ENCODE data around the gene TBCB.

Gene TBCB

GRCh38 chr19:36139120-36139472 lies 23.8 kb downstream of the TBCB start:
- H3K4me1 ChIP-seq (ENCODE audit: low read length): peaks cover 21% of the 10 kb centered on the region
- no peaks in the 10 kb centered on the region for H3K9me2 ChIP-seq (replicated peaks; ENCODE audit: insufficient read depth, low read length)
- peak overlapping the region; percentile 95 for H3K9ac ChIP-seq (ENCODE audit: low read length)
- H3K9me3 ChIP-seq (replicated peaks; ENCODE audit: insufficient read depth, low read length): no peaks in the 10 kb centered on the region
- peak overlapping the region; percentile 91 for H3K4me2 ChIP-seq (ENCODE audit: low read depth, low read length)
- H3K79me2 ChIP-seq (ENCODE audit: low read length): peaks cover 29% of the 10 kb centered on the region
- H3K36me3 ChIP-seq (replicated peaks; ENCODE audit: insufficient read depth, low read length): peaks cover 9% of the 10 kb centered on the region
- H2AFZ ChIP-seq (ENCODE audit: low read length): peak overlapping the region; percentile 98
- TF ChIP-seq, protein P1, sequence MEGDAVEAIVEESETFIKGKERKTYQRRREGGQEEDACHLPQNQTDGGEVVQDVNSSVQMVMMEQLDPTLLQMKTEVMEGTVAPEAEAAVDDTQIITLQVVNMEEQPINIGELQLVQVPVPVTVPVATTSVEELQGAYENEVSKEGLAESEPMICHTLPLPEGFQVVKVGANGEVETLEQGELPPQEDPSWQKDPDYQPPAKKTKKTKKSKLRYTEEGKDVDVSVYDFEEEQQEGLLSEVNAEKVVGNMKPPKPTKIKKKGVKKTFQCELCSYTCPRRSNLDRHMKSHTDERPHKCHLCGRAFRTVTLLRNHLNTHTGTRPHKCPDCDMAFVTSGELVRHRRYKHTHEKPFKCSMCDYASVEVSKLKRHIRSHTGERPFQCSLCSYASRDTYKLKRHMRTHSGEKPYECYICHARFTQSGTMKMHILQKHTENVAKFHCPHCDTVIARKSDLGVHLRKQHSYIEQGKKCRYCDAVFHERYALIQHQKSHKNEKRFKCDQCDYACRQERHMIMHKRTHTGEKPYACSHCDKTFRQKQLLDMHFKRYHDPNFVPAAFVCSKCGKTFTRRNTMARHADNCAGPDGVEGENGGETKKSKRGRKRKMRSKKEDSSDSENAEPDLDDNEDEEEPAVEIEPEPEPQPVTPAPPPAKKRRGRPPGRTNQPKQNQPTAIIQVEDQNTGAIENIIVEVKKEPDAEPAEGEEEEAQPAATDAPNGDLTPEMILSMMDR (IDR thresholded peaks at IDR 0.05; ENCODE audit: low read length): no peak
- no peak for TF ChIP-seq EZH2 (optimal IDR thresholded peaks at IDR 0.05; ENCODE audit: low read depth, low read length)
- TF ChIP-seq EZH2phosphoT487 (IDR thresholded peaks at IDR 0.05; ENCODE audit: low read length): no peak
- H3K4me3 ChIP-seq (ENCODE audit: low read length): peak overlapping the region; percentile 99
- DNase-seq: no peak
- H3K27me3 ChIP-seq (replicated peaks; ENCODE audit: insufficient read depth, low read length): no peaks in the 10 kb centered on the region
- H3F3A ChIP-seq (ENCODE audit: insufficient read depth, low read length): peaks cover 35% of the 10 kb centered on the region
- no peaks in the 10 kb centered on the region for H4K20me1 ChIP-seq (ENCODE audit: insufficient read depth, low read length)
- H3K27ac ChIP-seq (ENCODE audit: low read length): peak overlapping the region; percentile 92

DNA sequence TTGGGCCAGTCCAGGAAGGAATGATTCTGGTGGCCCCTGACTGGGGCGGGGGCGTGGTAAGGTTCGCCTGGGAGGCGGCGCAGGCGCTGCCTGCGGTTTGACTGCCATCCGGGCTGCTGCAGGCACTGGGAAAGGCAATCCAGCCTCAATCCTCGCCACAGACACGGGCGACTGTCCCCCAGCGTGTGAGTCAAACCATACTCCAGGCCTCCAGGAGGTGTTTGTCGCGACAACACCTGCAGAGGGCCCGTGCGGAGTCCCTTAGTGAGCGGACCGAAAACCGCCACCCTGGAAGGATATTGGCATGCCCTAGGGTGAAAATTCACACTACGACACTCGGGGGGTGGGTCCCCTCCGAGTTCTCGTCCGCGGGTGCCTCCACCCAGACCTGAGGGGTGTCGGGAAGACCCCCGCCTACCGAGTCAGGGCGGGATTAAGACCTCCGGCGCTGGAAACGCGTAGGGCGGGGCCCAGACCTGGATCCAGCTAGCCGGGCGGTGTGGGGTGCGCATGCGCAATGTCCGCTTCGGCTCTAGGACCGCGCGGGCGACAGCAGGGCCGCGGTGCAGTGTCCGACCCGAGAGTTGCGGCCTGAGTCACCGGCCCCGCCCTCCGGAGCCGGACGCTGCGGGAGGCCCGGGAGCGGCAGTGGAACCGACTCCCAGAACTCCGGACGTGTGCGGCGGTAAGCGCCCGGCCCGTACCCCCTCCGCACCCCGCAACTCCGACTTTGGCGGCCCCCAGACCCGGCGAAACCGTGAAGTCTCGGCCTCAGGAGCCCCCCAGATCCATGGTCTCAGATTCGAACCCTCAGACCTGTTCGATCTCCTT lies 24.4 kb downstream of the TBCB start, which contains the start of gene CAPNS1:
CAPNS1 (plus strand) TSS at position 594 of the 831 bp plus-strand sequence. CDS start 946 bp downstream, outside the sequence.
- peak within 1 kb of the TSS; percentile 99 for H3K4me3 ChIP-seq (ENCODE audit: low read length)
- peak within 1 kb of the TSS; percentile 92 for H3K27ac ChIP-seq (ENCODE audit: low read length)
- H3K79me2 ChIP-seq (ENCODE audit: low read length): peaks cover 29% of the 10 kb centered on the region
- H3F3A ChIP-seq (ENCODE audit: insufficient read depth, low read length): peaks cover 35% of the 10 kb centered on the region
- no peaks in the 10 kb centered on the region for H4K20me1 ChIP-seq (ENCODE audit: insufficient read depth, low read length)
- H3K9me2 ChIP-seq (replicated peaks; ENCODE audit: insufficient read depth, low read length): no peaks in the 10 kb centered on the region
- H3K9me3 ChIP-seq (replicated peaks; ENCODE audit: insufficient read depth, low read length): no peaks in the 10 kb centered on the region
- peak within 1 kb of the TSS; percentile 98 for H2AFZ ChIP-seq (ENCODE audit: low read length)
- H3K9ac ChIP-seq (ENCODE audit: low read length): peak within 1 kb of the TSS; percentile 95
- DNase-seq: peak; percentile 97
- H3K27me3 ChIP-seq (replicated peaks; ENCODE audit: insufficient read depth, low read length): no peaks in the 10 kb centered on the region
- peak within 1 kb of the TSS; percentile 91 for H3K4me2 ChIP-seq (ENCODE audit: low read depth, low read length)
- peaks cover 21% of the 10 kb centered on the region for H3K4me1 ChIP-seq (ENCODE audit: low read length)
- TF ChIP-seq EZH2phosphoT487 (IDR thresholded peaks at IDR 0.05; ENCODE audit: low read length): no peak
- TF ChIP-seq, protein P1 (IDR thresholded peaks at IDR 0.05; ENCODE audit: low read length): peak; percentile 40
- H3K36me3 ChIP-seq (replicated peaks; ENCODE audit: insufficient read depth, low read length): peaks cover 11% of the 10 kb centered on the region

DNA sequence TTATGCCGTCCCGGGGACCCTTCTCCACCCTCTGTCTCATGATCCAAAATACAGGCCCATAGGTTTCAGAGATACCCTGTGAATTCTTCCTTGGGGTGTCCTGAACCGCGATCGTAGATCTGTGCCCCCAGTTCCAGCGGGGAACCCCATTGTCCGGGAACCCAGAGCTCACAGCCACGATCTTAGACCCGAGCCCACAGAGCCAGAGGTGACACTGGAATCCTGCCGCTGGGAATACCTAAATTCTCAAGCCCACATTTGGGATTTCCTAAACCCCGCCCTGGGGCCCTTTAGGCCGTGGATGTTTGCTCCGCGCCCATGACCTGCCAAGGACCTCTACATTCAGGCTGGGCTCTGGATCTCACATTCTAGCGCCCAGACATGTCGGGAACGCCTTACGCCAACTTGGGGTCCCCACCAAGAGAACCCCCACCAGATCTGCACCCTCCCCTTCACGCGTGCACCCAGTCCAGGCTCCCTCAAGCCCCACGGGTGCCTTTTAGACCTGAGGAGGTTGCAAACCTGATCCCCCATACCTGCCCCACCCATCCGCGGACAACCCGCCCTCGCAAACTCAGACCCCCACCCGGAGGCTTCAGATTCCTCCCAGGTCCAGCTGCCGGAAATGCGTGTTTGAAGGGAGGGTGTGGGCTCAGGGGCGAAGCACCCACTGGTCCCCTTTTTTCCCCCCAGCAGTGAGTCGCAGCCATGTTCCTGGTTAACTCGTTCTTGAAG lies 25.2 kb downstream of the TBCB start:
- TF ChIP-seq, protein P1 (IDR thresholded peaks at IDR 0.05; ENCODE audit: low read length): no peak
- TF ChIP-seq EZH2phosphoT487 (IDR thresholded peaks at IDR 0.05; ENCODE audit: low read length) (no peak), EZH2 (optimal IDR thresholded peaks at IDR 0.05; ENCODE audit: low read depth, low read length) (no peak)
- DNase-seq: peak; percentile 39

More for the DNA sequence above, 25.2 kb downstream of the TBCB start:
- Histone ChIP-seq H3K27ac (ENCODE audit: low read length) (peak overlapping the region; percentile 92), H3K4me3 (ENCODE audit: low read length) (peak overlapping the region; percentile 99), H3K9ac (ENCODE audit: low read length) (peak overlapping the region; percentile 95), H4K20me1 (ENCODE audit: insufficient read depth, low read length) (no peaks in the 10 kb centered on the region), H3K9me3 (replicated peaks; ENCODE audit: insufficient read depth, low read length) (no peaks in the 10 kb centered on the region), H2AFZ (ENCODE audit: low read length) (peak overlapping the region; percentile 81), H3K9me2 (replicated peaks; ENCODE audit: insufficient read depth, low read length) (no peaks in the 10 kb centered on the region), H3K4me1 (ENCODE audit: low read length) (peaks cover 21% of the 10 kb centered on the region), H3K79me2 (ENCODE audit: low read length) (peaks cover 29% of the 10 kb centered on the region), H3K27me3 (replicated peaks; ENCODE audit: insufficient read depth, low read length) (no peaks in the 10 kb centered on the region), H3K36me3 (replicated peaks; ENCODE audit: insufficient read depth, low read length) (peaks cover 13% of the 10 kb centered on the region), H3F3A (ENCODE audit: insufficient read depth, low read length) (peaks cover 35% of the 10 kb centered on the region), H3K4me2 (ENCODE audit: low read depth, low read length) (peak overlapping the region; percentile 91)
